Esophagus squamous epithelium (tissue), 4 donors: Measurements from ENCODE around the gene SLC44A1.

Source experiments
- POLR2A ChIP-seq, 4 donors: fragments of 450-650 bp; IDR thresholded peaks; one replicate each; pipeline ENCODE4 v1.6.1; 2017; ENCODE audit warnings: antibody characterized with exemption in 4 of 4, mild to moderate bottlenecking in 4 of 4, moderate library complexity in 3 of 4
- TF ChIP-seq, protein P1 (sequence below), 6 experiments: fragments of 450-650 bp in 4 of 6; fragments of 200-600 bp in 2 of 6; sonication (generic) in 2 of 6; IDR thresholded peaks; one replicate each; pipeline ENCODE4 v1.5.1; 2016 to 2019; ENCODE audit warnings: antibody characterized with exemption in 6 of 6, mild to moderate bottlenecking in 4 of 6, moderate library complexity in 4 of 6

DNA sequence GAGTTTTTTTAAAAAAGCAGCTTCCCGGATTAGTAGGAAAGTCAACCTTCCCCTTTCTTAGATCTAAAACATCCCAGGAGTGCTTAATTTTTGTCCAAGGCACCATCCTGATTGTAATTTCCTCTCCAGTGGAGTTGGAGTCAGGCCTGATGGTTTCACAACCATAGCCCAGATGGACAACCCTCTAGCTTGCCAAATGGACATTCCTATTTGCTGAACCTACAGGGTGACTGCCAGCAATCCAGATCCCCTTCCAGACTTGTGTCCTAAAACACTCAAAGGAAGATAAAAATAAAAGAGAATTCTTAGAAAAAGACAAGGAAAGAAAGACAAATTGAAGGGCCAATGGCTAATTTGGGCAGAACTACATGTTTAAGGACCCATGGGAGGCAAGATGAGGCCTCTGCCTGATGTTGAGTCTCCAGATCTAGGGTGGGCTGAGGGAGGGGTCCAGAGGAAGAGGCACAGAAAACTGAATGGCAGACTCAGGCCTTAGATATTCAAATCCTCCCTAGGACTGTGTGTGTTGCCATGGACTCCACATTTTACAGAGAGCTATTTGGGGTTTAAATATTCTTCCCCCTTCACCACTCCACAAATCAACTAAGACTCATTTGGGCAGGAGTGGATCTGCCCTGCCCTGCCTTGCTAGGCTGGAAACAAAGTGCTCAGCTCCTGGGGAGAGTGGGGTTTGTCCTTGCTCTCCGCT lies 38.5 kb upstream of the SLC44A1 start:
- TF ChIP-seq, protein P1, sequence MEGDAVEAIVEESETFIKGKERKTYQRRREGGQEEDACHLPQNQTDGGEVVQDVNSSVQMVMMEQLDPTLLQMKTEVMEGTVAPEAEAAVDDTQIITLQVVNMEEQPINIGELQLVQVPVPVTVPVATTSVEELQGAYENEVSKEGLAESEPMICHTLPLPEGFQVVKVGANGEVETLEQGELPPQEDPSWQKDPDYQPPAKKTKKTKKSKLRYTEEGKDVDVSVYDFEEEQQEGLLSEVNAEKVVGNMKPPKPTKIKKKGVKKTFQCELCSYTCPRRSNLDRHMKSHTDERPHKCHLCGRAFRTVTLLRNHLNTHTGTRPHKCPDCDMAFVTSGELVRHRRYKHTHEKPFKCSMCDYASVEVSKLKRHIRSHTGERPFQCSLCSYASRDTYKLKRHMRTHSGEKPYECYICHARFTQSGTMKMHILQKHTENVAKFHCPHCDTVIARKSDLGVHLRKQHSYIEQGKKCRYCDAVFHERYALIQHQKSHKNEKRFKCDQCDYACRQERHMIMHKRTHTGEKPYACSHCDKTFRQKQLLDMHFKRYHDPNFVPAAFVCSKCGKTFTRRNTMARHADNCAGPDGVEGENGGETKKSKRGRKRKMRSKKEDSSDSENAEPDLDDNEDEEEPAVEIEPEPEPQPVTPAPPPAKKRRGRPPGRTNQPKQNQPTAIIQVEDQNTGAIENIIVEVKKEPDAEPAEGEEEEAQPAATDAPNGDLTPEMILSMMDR (IDR thresholded peaks at IDR 0.05): no peak
- no peak for TF ChIP-seq POLR2A (IDR thresholded peaks at IDR 0.05)
